GM23248 (cell line): ENCODE measurements around the gene SMPD2.

ENCODE experiments used
- EZH2 ChIP-seq: fragments of 200-600 bp; sonication (generic); IDR thresholded peaks from 2 replicates; pipeline ENCODE4 v1.6.1; 2018; ENCODE audit warnings: antibody characterized with exemption, mild to moderate bottlenecking; ENCODE audit not compliant: insufficient read depth, poor library complexity, severe bottlenecking
- EZH2phosphoT487 ChIP-seq: fragments of 200-600 bp; sonication (generic); IDR thresholded peaks from 2 replicates; pipeline ENCODE4 v1.6.1; 2018; ENCODE audit warnings: antibody characterized with exemption, moderate library complexity, mild to moderate bottlenecking, low read depth; ENCODE audit not compliant: insufficient read depth

DNA sequence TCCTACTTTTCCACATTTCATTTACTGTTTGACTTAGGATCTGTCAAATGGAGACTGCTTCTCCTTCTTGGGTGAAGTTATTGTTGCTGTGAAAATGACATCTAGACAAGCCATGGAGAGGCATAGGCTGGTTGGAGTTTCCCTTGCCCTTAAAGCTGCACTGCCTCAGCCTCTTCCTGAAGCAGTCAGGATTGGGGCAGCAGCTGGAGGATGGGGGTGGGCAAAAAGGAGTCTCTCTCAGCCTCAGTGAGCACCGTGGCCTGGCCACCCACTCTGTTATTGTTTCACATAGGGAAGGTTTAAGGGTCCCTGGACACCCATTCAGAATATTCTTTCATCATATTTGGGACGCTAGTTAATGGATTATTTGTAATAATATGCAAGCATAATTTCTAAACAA lies 50.2 kb downstream of the SMPD2 start:
- TF ChIP-seq EZH2 (no peak), EZH2phosphoT487 (no peak)
